Measurements from ENCODE around the gene EXOC4.

The EXOC4 gene

GRCh38 chr7:133293384-133294160 lies 40.7 kb downstream of the EXOC4 start:
- H3K9me3 ChIP-seq (ENCODE audit: control insufficient read depth in 2 of 2, low read length in 2 of 2) = no peaks in the 10 kb centered on the region
- H3K4me3 ChIP-seq (ENCODE audit: low read length in 2 of 2) = no peak overlapping the region
- no peaks in the 10 kb centered on the region for H3K4me1 ChIP-seq (ENCODE audit: control insufficient read depth in 2 of 2, insufficient read depth in 2 of 2, low read length in 2 of 2)
- no peak overlapping the region for H3K9ac ChIP-seq (ENCODE audit: low read depth in 1 of 2, low read length in 2 of 2)
- peaks cover 10% of the 10 kb centered on the region in 2 donors for H3K36me3 ChIP-seq (ENCODE audit: control insufficient read depth in 2 of 2, insufficient read depth in 2 of 2, low read length in 2 of 2)
- no peaks in the 10 kb centered on the region for H3K27me3 ChIP-seq (ENCODE audit: control insufficient read depth in 2 of 2, insufficient read depth in 2 of 2, low read length in 2 of 2)
- H3K27ac ChIP-seq (ENCODE audit: low read depth in 2 of 2, low read length in 2 of 2) = no peak overlapping the region

GRCh38 chr7:133294234-133294633 lies 41.4 kb downstream of the EXOC4 start:
- Histone ChIP-seq H3K4me3 (ENCODE audit: low read length in 2 of 2) (no peak overlapping the region), H3K27me3 (ENCODE audit: control insufficient read depth in 2 of 2, insufficient read depth in 2 of 2, low read length in 2 of 2) (no peaks in the 10 kb centered on the region), H3K27ac (ENCODE audit: low read depth in 2 of 2, low read length in 2 of 2) (no peak overlapping the region), H3K4me1 (ENCODE audit: control insufficient read depth in 2 of 2, insufficient read depth in 2 of 2, low read length in 2 of 2) (no peaks in the 10 kb centered on the region), H3K9ac (ENCODE audit: low read depth in 1 of 2, low read length in 2 of 2) (no peak overlapping the region), H3K36me3 (ENCODE audit: control insufficient read depth in 2 of 2, insufficient read depth in 2 of 2, low read length in 2 of 2) (peaks cover 6% of the 10 kb centered on the region in 2 donors), H3K9me3 (ENCODE audit: control insufficient read depth in 2 of 2, low read length in 2 of 2) (no peaks in the 10 kb centered on the region)

GRCh38 chr7:133295484-133295883 lies 42.6 kb downstream of the EXOC4 start:
- H3K9me3 ChIP-seq (ENCODE audit: control insufficient read depth in 2 of 2, low read length in 2 of 2) = no peaks in the 10 kb centered on the region
- H3K9ac ChIP-seq (ENCODE audit: low read depth in 1 of 2, low read length in 2 of 2) = no peak overlapping the region
- no peak overlapping the region for H3K27ac ChIP-seq (ENCODE audit: low read depth in 2 of 2, low read length in 2 of 2)
- no peaks in the 10 kb centered on the region for H3K27me3 ChIP-seq (ENCODE audit: control insufficient read depth in 2 of 2, insufficient read depth in 2 of 2, low read length in 2 of 2)
- peaks cover 3% of the 10 kb centered on the region in 2 donors for H3K36me3 ChIP-seq (ENCODE audit: control insufficient read depth in 2 of 2, insufficient read depth in 2 of 2, low read length in 2 of 2)
- no peaks in the 10 kb centered on the region for H3K4me1 ChIP-seq (ENCODE audit: control insufficient read depth in 2 of 2, insufficient read depth in 2 of 2, low read length in 2 of 2)
- H3K4me3 ChIP-seq (ENCODE audit: low read length in 2 of 2) = no peak overlapping the region

GRCh38 chr7:133297093-133297492 lies 44.2 kb downstream of the EXOC4 start:
- H3K9ac ChIP-seq (ENCODE audit: low read depth in 1 of 2, low read length in 2 of 2) = no peak overlapping the region
- no peak overlapping the region for H3K27ac ChIP-seq (ENCODE audit: low read depth in 2 of 2, low read length in 2 of 2)
- H3K36me3 ChIP-seq (ENCODE audit: control insufficient read depth in 2 of 2, insufficient read depth in 2 of 2, low read length in 2 of 2) = no peaks in the 10 kb centered on the region
- no peak overlapping the region for H3K4me3 ChIP-seq (ENCODE audit: low read length in 2 of 2)
- H3K4me1 ChIP-seq (ENCODE audit: control insufficient read depth in 2 of 2, insufficient read depth in 2 of 2, low read length in 2 of 2) = no peaks in the 10 kb centered on the region
- H3K27me3 ChIP-seq (ENCODE audit: control insufficient read depth in 2 of 2, insufficient read depth in 2 of 2, low read length in 2 of 2) = no peaks in the 10 kb centered on the region
- H3K9me3 ChIP-seq (ENCODE audit: control insufficient read depth in 2 of 2, low read length in 2 of 2) = no peaks in the 10 kb centered on the region

- Histone ChIP-seq H3K9ac (ENCODE audit: low read depth in 1 of 2, low read length in 2 of 2) (no peak overlapping the region), H3K27me3 (ENCODE audit: control insufficient read depth in 2 of 2, insufficient read depth in 2 of 2, low read length in 2 of 2) (no peaks in the 10 kb centered on the region), H3K9me3 (ENCODE audit: control insufficient read depth in 2 of 2, low read length in 2 of 2) (no peaks in the 10 kb centered on the region), H3K36me3 (ENCODE audit: control insufficient read depth in 2 of 2, insufficient read depth in 2 of 2, low read length in 2 of 2) (no peaks in the 10 kb centered on the region), H3K4me1 (ENCODE audit: control insufficient read depth in 2 of 2, insufficient read depth in 2 of 2, low read length in 2 of 2) (no peaks in the 10 kb centered on the region), H3K27ac (ENCODE audit: low read depth in 2 of 2, low read length in 2 of 2) (no peak overlapping the region), H3K4me3 (ENCODE audit: low read length in 2 of 2) (no peak overlapping the region)
These were observed 45.2 kb downstream of the EXOC4 start for GRCh38 chr7:133298080-133298479.

GRCh38 chr7:133299676-133300075 lies 46.8 kb downstream of the EXOC4 start:
- Histone ChIP-seq H3K36me3 (ENCODE audit: control insufficient read depth in 2 of 2, insufficient read depth in 2 of 2, low read length in 2 of 2) (no peaks in the 10 kb centered on the region), H3K9ac (ENCODE audit: low read depth in 1 of 2, low read length in 2 of 2) (no peak overlapping the region), H3K27me3 (ENCODE audit: control insufficient read depth in 2 of 2, insufficient read depth in 2 of 2, low read length in 2 of 2) (no peaks in the 10 kb centered on the region), H3K9me3 (ENCODE audit: control insufficient read depth in 2 of 2, low read length in 2 of 2) (no peaks in the 10 kb centered on the region), H3K27ac (ENCODE audit: low read depth in 2 of 2, low read length in 2 of 2) (no peak overlapping the region), H3K4me1 (ENCODE audit: control insufficient read depth in 2 of 2, insufficient read depth in 2 of 2, low read length in 2 of 2) (no peaks in the 10 kb centered on the region), H3K4me3 (ENCODE audit: low read length in 2 of 2) (no peak overlapping the region)

- Histone ChIP-seq H3K4me1 (ENCODE audit: control insufficient read depth in 2 of 2, insufficient read depth in 2 of 2, low read length in 2 of 2) (no peaks in the 10 kb centered on the region), H3K9ac (ENCODE audit: low read depth in 1 of 2, low read length in 2 of 2) (no peak overlapping the region)
These were observed 47.2 kb downstream of the EXOC4 start for GRCh38 chr7:133300088-133300487.

GRCh38 chr7:133300811-133301210 lies 47.9 kb downstream of the EXOC4 start:
- H3K27me3 ChIP-seq (ENCODE audit: control insufficient read depth in 2 of 2, insufficient read depth in 2 of 2, low read length in 2 of 2) = no peaks in the 10 kb centered on the region
- H3K9ac ChIP-seq (ENCODE audit: low read depth in 1 of 2, low read length in 2 of 2) = no peak overlapping the region
- peaks cover 1 to 2% of the 10 kb centered on the region in 2 donors for H3K36me3 ChIP-seq (ENCODE audit: control insufficient read depth in 2 of 2, insufficient read depth in 2 of 2, low read length in 2 of 2)
- H3K4me1 ChIP-seq (ENCODE audit: control insufficient read depth in 2 of 2, insufficient read depth in 2 of 2, low read length in 2 of 2) = no peaks in the 10 kb centered on the region
- H3K27ac ChIP-seq (ENCODE audit: low read depth in 2 of 2, low read length in 2 of 2) = no peak overlapping the region
- H3K9me3 ChIP-seq (ENCODE audit: control insufficient read depth in 2 of 2, low read length in 2 of 2) = no peaks in the 10 kb centered on the region
- no peak overlapping the region for H3K4me3 ChIP-seq (ENCODE audit: low read length in 2 of 2)

More at GRCh38 chr7:133300088-133300487, 47.2 kb downstream of the EXOC4 start:
- H3K4me3 ChIP-seq (ENCODE audit: low read length in 2 of 2) = no peak overlapping the region
- H3K9me3 ChIP-seq (ENCODE audit: control insufficient read depth in 2 of 2, low read length in 2 of 2) = no peaks in the 10 kb centered on the region
- H3K27ac ChIP-seq (ENCODE audit: low read depth in 2 of 2, low read length in 2 of 2) = no peak overlapping the region
- no peaks in the 10 kb centered on the region for H3K27me3 ChIP-seq (ENCODE audit: control insufficient read depth in 2 of 2, insufficient read depth in 2 of 2, low read length in 2 of 2)
- no peaks in the 10 kb centered on the region for H3K36me3 ChIP-seq (ENCODE audit: control insufficient read depth in 2 of 2, insufficient read depth in 2 of 2, low read length in 2 of 2)

- Histone ChIP-seq H3K4me3 (ENCODE audit: low read length in 2 of 2) (no peak overlapping the region), H3K27ac (ENCODE audit: low read depth in 2 of 2, low read length in 2 of 2) (no peak overlapping the region), H3K9me3 (ENCODE audit: control insufficient read depth in 2 of 2, low read length in 2 of 2) (no peaks in the 10 kb centered on the region), H3K36me3 (ENCODE audit: control insufficient read depth in 2 of 2, insufficient read depth in 2 of 2, low read length in 2 of 2) (peaks cover 7 to 8% of the 10 kb centered on the region in 2 donors), H3K9ac (ENCODE audit: low read depth in 1 of 2, low read length in 2 of 2) (no peak overlapping the region), H3K27me3 (ENCODE audit: control insufficient read depth in 2 of 2, insufficient read depth in 2 of 2, low read length in 2 of 2) (no peaks in the 10 kb centered on the region), H3K4me1 (ENCODE audit: control insufficient read depth in 2 of 2, insufficient read depth in 2 of 2, low read length in 2 of 2) (no peaks in the 10 kb centered on the region)
These were observed 48.6 kb downstream of the EXOC4 start for GRCh38 chr7:133301444-133301843.

GRCh38 chr7:133303372-133303771 lies 50.5 kb downstream of the EXOC4 start:
- Histone ChIP-seq H3K4me3 (ENCODE audit: low read length in 2 of 2) (no peak overlapping the region), H3K27ac (ENCODE audit: low read depth in 2 of 2, low read length in 2 of 2) (no peak overlapping the region), H3K4me1 (ENCODE audit: control insufficient read depth in 2 of 2, insufficient read depth in 2 of 2, low read length in 2 of 2) (no peaks in the 10 kb centered on the region)

More at GRCh38 chr7:133303372-133303771, 50.5 kb downstream of the EXOC4 start:
- Histone ChIP-seq H3K9me3 (ENCODE audit: control insufficient read depth in 2 of 2, low read length in 2 of 2) (no peaks in the 10 kb centered on the region), H3K27me3 (ENCODE audit: control insufficient read depth in 2 of 2, insufficient read depth in 2 of 2, low read length in 2 of 2) (no peaks in the 10 kb centered on the region), H3K9ac (ENCODE audit: low read depth in 1 of 2, low read length in 2 of 2) (no peak overlapping the region), H3K36me3 (ENCODE audit: control insufficient read depth in 2 of 2, insufficient read depth in 2 of 2, low read length in 2 of 2) (peaks cover 20 to 26% of the 10 kb centered on the region in 2 donors)
